H1 (cell line): Measurements from ENCODE around the gene SPOCK1. TPM values are rescaled to one million over a fixed set of nuclear protein-coding genes. Genes with fewer than 3 reads are reported as not detected.

Experiments used
- CTCF ChIA-PET: fragments of 300-600 bp; sonication (Branson Sonifier 250); formaldehyde crosslinking; loops from one replicate; lab custom pipeline; 2021; ENCODE audit not compliant: partially characterized antibody; lab: Charles Lee
- POLR2A ChIA-PET: fragments of 300-600 bp; sonication (Branson Sonifier 250); formaldehyde crosslinking; loops from one replicate; lab custom pipeline; 2021; ENCODE audit warnings: inconsistent platforms; ENCODE audit not compliant: partially characterized antibody; lab: Charles Lee
- DNase-seq, 2 experiments: peaks; one replicate each; pipeline versions ENCODE4 v3.0.0 to v3.0.0-alpha.2; 2010 to 2022; ENCODE audit warnings: low spot score in 2 of 2, low read depth in 1 of 2, mixed read lengths in 1 of 2
- FAIRE-seq: peaks from 2 replicates; lab custom pipeline; 2011; peaks lifted over from hg19 to GRCh38; lab: Jason Lieb, UNC
- H2AFZ ChIP-seq: 2 replicates; pipeline ENCODE4 v1.8.1; 2012; ENCODE audit warnings: low read length, inconsistent platforms
- H2AK5ac ChIP-seq: 2 replicates; pipeline ENCODE4 v1.6.1; 2013; ENCODE audit warnings: low read depth, low read length
- H2BK120ac ChIP-seq: replicated peaks from 2 replicates; pipeline ENCODE3; 2013; ENCODE audit warnings: low read depth, low read length, inconsistent platforms
- H2BK12ac ChIP-seq: 2 replicates; pipeline ENCODE4 v1.6.1; 2013; ENCODE audit warnings: low read depth, low read length
- H2BK15ac ChIP-seq: 2 replicates; pipeline ENCODE4 v1.6.1; 2013; ENCODE audit warnings: low read length
- H2BK20ac ChIP-seq: 2 replicates; pipeline ENCODE4 v1.6.1; 2013; ENCODE audit warnings: low read length
- H2BK5ac ChIP-seq: 2 replicates; pipeline ENCODE4 v1.6.1; 2013; ENCODE audit warnings: low read depth, low read length
- H3K14ac ChIP-seq: 2 replicates; pipeline ENCODE4 v1.6.1; 2013; ENCODE audit warnings: inconsistent platforms; ENCODE audit not compliant: insufficient read length
- H3K18ac ChIP-seq: 2 replicates; pipeline ENCODE4 v1.6.1; 2013; ENCODE audit warnings: low read length; ENCODE audit errors: extremely low read depth
- H3K23ac ChIP-seq: 2 replicates; pipeline ENCODE4 v1.6.1; 2013; ENCODE audit warnings: inconsistent platforms; ENCODE audit not compliant: insufficient read length
- H3K23me2 ChIP-seq: 2 replicates; pipeline ENCODE4 v1.6.1; 2013; ENCODE audit warnings: low read depth, low read length
- H3K27ac ChIP-seq: 2 replicates; pipeline ENCODE4 v1.6.1; 2011; ENCODE audit warnings: low read depth, low read length, inconsistent platforms
- H3K27me3 ChIP-seq, 4 experiments: replicated peaks in 1 of 4; 1 replicate in 1 of 4; 2 replicates in 3 of 4; pipeline versions ENCODE4 v1.6.1 to v1.8.1; 2011 to 2013; ENCODE audit warnings: low read length in 3 of 4, mild to moderate bottlenecking in 3 of 4, inconsistent platforms in 2 of 4, mixed read lengths in 2 of 4, moderate library complexity in 1 of 4; ENCODE audit not compliant: control insufficient read depth in 3 of 4, insufficient read depth in 3 of 4; ENCODE audit errors: extremely low read depth in 1 of 4
- H3K36me3 ChIP-seq, 4 experiments: 2 replicates each; pipeline versions ENCODE4 v1.6.1 to v1.8.1; 2011 to 2013; ENCODE audit warnings: mild to moderate bottlenecking in 4 of 4, low read length in 3 of 4, moderate library complexity in 2 of 4, control low read depth in 1 of 4, inconsistent platforms in 1 of 4; ENCODE audit not compliant: insufficient read depth in 4 of 4, control insufficient read depth in 2 of 4
- H3K4ac ChIP-seq: replicated peaks from 2 replicates; pipeline ENCODE3; 2013; ENCODE audit warnings: low read length, low read depth, mixed read lengths, inconsistent platforms; ENCODE audit not compliant: insufficient read length
- H3K4me1 ChIP-seq, 4 experiments: replicated peaks in 1 of 4; 1 replicate in 1 of 4; 2 replicates in 3 of 4; pipeline versions ENCODE4 v1.6.1 to v1.8.1; 2011 to 2013; ENCODE audit warnings: low read length in 3 of 4, inconsistent platforms in 2 of 4, mixed read lengths in 1 of 4; ENCODE audit not compliant: insufficient read depth in 4 of 4, control insufficient read depth in 3 of 4
- H3K4me2 ChIP-seq, 2 experiments: 2 replicates each; pipeline versions ENCODE4 v1.6.1 to v1.8.1; 2011 to 2013; ENCODE audit warnings: low read depth in 2 of 2, low read length in 2 of 2, control low read depth in 1 of 2, inconsistent platforms in 1 of 2, mild to moderate bottlenecking in 1 of 2; ENCODE audit not compliant: insufficient read depth in 1 of 2
- H3K4me3 ChIP-seq, 4 experiments: fragments of 200-600, 300-600 bp in 1 of 4; sonication (generic), shearing (Covaris generic), sonication (Bioruptor Twin) in 1 of 4; 2 replicates each; pipeline versions ENCODE4 v1.5.1 to v1.8.1; 2011 to 2016; ENCODE audit warnings: low read length in 4 of 4, low read depth in 3 of 4, control low read depth in 2 of 4, inconsistent platforms in 2 of 4, mild to moderate bottlenecking in 2 of 4, mixed read lengths in 1 of 4, moderate library complexity in 1 of 4; ENCODE audit not compliant: insufficient read depth in 2 of 4; ENCODE audit errors: extremely low read depth in 1 of 4
- H3K56ac ChIP-seq: replicated peaks from 2 replicates; pipeline ENCODE3; 2013; ENCODE audit warnings: low read depth, mild to moderate bottlenecking, mixed read lengths, low read length, inconsistent platforms; ENCODE audit not compliant: insufficient read length
- H3K79me1 ChIP-seq: 2 replicates; pipeline ENCODE4 v1.6.1; 2013; ENCODE audit warnings: low read depth, low read length, control low read depth
- H3K79me2 ChIP-seq, 2 experiments: 2 replicates each; pipeline versions ENCODE4 v1.6.1 to v1.8.1; 2012 to 2013; ENCODE audit warnings: low read length in 2 of 2, mild to moderate bottlenecking in 2 of 2, inconsistent platforms in 1 of 2; ENCODE audit not compliant: insufficient read depth in 2 of 2, control insufficient read depth in 1 of 2
- H3K9ac ChIP-seq, 4 experiments: replicated peaks in 1 of 4; 1 replicate in 1 of 4; 2 replicates in 3 of 4; pipeline versions ENCODE4 v1.6.1 to v1.8.1; 2011 to 2013; ENCODE audit warnings: low read depth in 3 of 4, low read length in 3 of 4, control low read depth in 2 of 4, mild to moderate bottlenecking in 2 of 4, moderate library complexity in 2 of 4, inconsistent platforms in 1 of 4; ENCODE audit errors: extremely low read depth in 1 of 4
- H3K9me3 ChIP-seq, 2 experiments: 2 replicates each; pipeline versions ENCODE4 v1.6.1 to v1.8.1; 2012 to 2013; ENCODE audit warnings: mild to moderate bottlenecking in 2 of 2, moderate library complexity in 2 of 2, control low read depth in 1 of 2, inconsistent platforms in 1 of 2, low read depth in 1 of 2, low read length in 1 of 2, mixed read lengths in 1 of 2; ENCODE audit not compliant: insufficient read depth in 2 of 2
- H4K20me1 ChIP-seq, 2 experiments: replicated peaks in 1 of 2; 2 replicates each; pipeline versions ENCODE3 to v1.8.1; 2011 to 2013; ENCODE audit warnings: inconsistent platforms in 2 of 2, low read length in 2 of 2, mild to moderate bottlenecking in 1 of 2; ENCODE audit not compliant: insufficient read depth in 2 of 2, control insufficient read depth in 1 of 2
- H4K5ac ChIP-seq: 2 replicates; pipeline ENCODE4 v1.6.1; 2013; ENCODE audit warnings: low read length, low read depth, mixed read lengths, inconsistent platforms; ENCODE audit not compliant: insufficient read length
- H4K8ac ChIP-seq: 2 replicates; pipeline ENCODE4 v1.8.0; 2013; ENCODE audit warnings: mild to moderate bottlenecking, moderate library complexity, low read length, inconsistent platforms; ENCODE audit not compliant: insufficient read depth; ENCODE audit errors: extremely low read depth
- H4K91ac ChIP-seq: replicated peaks from 2 replicates; pipeline ENCODE3; 2013; ENCODE audit warnings: low read length, mixed read lengths, inconsistent platforms; ENCODE audit not compliant: insufficient read length
- TAF7 ChIP-seq: optimal IDR thresholded peaks from 2 replicates; pipeline ENCODE3; 2011; ENCODE audit warnings: low read depth, mild to moderate bottlenecking, inconsistent platforms, low read length, moderate library complexity, borderline replicate concordance
- WGBS, 2 experiments: shearing (Covaris generic) in 1 of 2; methylation state at CpG; one replicate each; pipeline versions ENCODE4 v1.1.6 to v1.1.7; 2013 to 2015; ENCODE audit warnings: low lambda C conversion rate in 2 of 2, mixed read lengths in 2 of 2, inconsistent platforms in 1 of 2, low coverage in 1 of 2, missing lambda C conversion rate in 1 of 2; ENCODE audit not compliant: insufficient replicate concordance in 2 of 2, insufficient coverage in 1 of 2, insufficient read length in 1 of 2; ENCODE audit errors: extremely low coverage in 1 of 2, missing lambda C conversion rate in 1 of 2; 5-methylcytosine and 5-hydroxymethylcytosine counted together
- polyA plus RNA-seq, 7 experiments: library from polyadenylated mRNA; depleted of rRNA in 3 of 7; stranded (reverse) in 5 of 7; unstranded in 2 of 7; fragments of >200 nt in 5 of 7; fragments of 200-250 nt in 2 of 7; gene quantifications; 1 replicate in 5 of 7; 2 replicates in 1 of 7; 4 replicates in 1 of 7; pipeline versions ENCODE4 v1.2.1 to v1.2.3, GENCODE V29; 2011 to 2013; ENCODE audit warnings: missing spikeins in 2 of 7, mixed read lengths in 2 of 7
- total RNA-seq: library from RNA; stranded (reverse); fragmentation: NEBNext Ultra II Directional; extraction: Animal tissue kit (Norgen Biotek cat#: 25700); gene quantifications from 2 replicates; pipeline ENCODE4 v1.2.1, GENCODE V29; 2021

SPOCK1 gene
- total and polyA plus RNA-seq, 2 of the 8 experiments (the other 6 are each of a cell fraction or from before 2014, with no cell fraction given): 6.9 to 18.1 TPM

DNA sequence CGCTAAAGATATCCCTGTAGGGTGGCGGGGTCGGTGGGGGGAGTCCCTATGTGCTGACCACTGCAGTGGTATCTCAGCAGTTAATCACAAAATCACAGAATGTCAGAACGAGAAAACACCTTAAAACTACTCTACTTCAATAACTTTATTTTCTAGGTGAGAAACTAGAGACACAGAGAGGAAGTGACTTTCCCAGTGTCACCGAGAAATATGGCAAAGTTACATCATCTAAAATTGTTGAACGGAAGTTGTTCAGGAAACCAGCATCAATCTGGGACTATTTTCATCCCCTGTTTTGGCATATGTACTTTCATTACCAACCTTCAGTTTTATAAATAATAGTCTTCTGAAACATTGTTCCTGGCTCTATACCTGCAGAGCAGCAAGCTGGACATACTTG, 384.0 kb downstream of the SPOCK1 start:
- Histone ChIP-seq H3K9me3 (no peaks in the 10 kb centered on the region), H3K4me2 (no peak overlapping the region), H3K18ac (no peak overlapping the region), H3K23ac (no peak overlapping the region), H2BK5ac (no peak overlapping the region), H3K27me3 (no peaks in the 10 kb centered on the region), H2AK5ac (no peak overlapping the region), H3K4me3 (no peak overlapping the region), H4K5ac (no peak overlapping the region), H3K14ac (no peak overlapping the region), H4K8ac (no peak overlapping the region), H3K27ac (no peak overlapping the region), H2BK120ac (no peak overlapping the region), H4K20me1 (no peaks in the 10 kb centered on the region), H3K79me2 (no peaks in the 10 kb centered on the region), H3K56ac (no peak overlapping the region), H3K36me3 (no peaks in the 10 kb centered on the region), H3K4me1 (no peaks in the 10 kb centered on the region), H4K91ac (no peak overlapping the region), H3K79me1 (no peaks in the 10 kb centered on the region; the same call in 1 of the 2 replicates), H2AFZ (no peak overlapping the region), H3K9ac (no peak overlapping the region), H3K23me2 (no peaks in the 10 kb centered on the region), H2BK12ac (no peak overlapping the region), H3K4ac (no peak overlapping the region), H2BK15ac (no peak overlapping the region), H2BK20ac (no peak overlapping the region)
- WGBS, 2 experiments: 90% methylated on average over 6 of the region's 6 CpGs; no CpG with 5 or more reads in 1 of the 2 experiments
- ChIA-PET POLR2A (no interaction called here), CTCF (interaction anchor here (1.1 to 1.2 kb wide), 2 partner anchors 13 to 37 kb away, joined by 4 to 5 read pairs; no protein-coding TSS in a partner anchor)
- DNase-seq: no peak
- no peak for FAIRE-seq
- TF ChIP-seq TAF7: no peak
